Right atrium auricular region (tissue), 2 donors: ENCODE data around the gene EXOSC9. TPM values are rescaled to one million over a fixed set of nuclear protein-coding genes. Genes with fewer than 3 reads are reported as not detected.

ENCODE experiments used
- DNase-seq: peaks from one replicate; pipeline ENCODE4 v3.0.0-alpha.2; 2019; ENCODE audit warnings: low spot score
- H3K27ac ChIP-seq, 2 donors: fragments of 200-600 bp; sonication (generic); 1 replicate in 1 of 2; 2 replicates in 1 of 2; pipeline ENCODE4 v1.5.1; 2016 to 2019
- H3K27me3 ChIP-seq, 2 donors: fragments of 200-600 bp; sonication (generic); one replicate each; pipeline versions ENCODE4 v1.5.1 to v1.6.0; 2017 to 2019
- H3K36me3 ChIP-seq: fragments of 200-600 bp; sonication (generic); one replicate; pipeline ENCODE4 v1.5.1; 2016
- H3K4me1 ChIP-seq, 2 donors: fragments of 200-600 bp; sonication (generic); one replicate each; pipeline versions ENCODE4 v1.5.1 to v1.6.0; 2017 to 2019
- H3K4me3 ChIP-seq, 2 donors: fragments of 200-600 bp; sonication (generic); 1 replicate in 1 of 2; 2 replicates in 1 of 2; pipeline ENCODE4 v1.5.1; 2017 to 2019; ENCODE audit warnings: mild to moderate bottlenecking in 1 of 2, moderate library complexity in 1 of 2
- H3K9me3 ChIP-seq, 2 donors: fragments of 200-600 bp; sonication (generic); one replicate each; pipeline ENCODE4 v1.5.1; 2019
- CTCF ChIP-seq, 2 donors: fragments of 200-600 bp; sonication (generic); IDR thresholded peaks; one replicate each; pipeline ENCODE4 v1.5.1; 2019; ENCODE audit warnings: antibody characterized with exemption in 2 of 2
- total RNA-seq, 2 donors: library from RNA; depleted of rRNA; stranded (reverse); fragments of >200 nt; gene quantifications; one replicate each; pipeline ENCODE4 v1.1.0, GENCODE V29; 2016

Gene EXOSC9
- total RNA-seq, 2 donors from 2014 or later: 18.8 TPM

- TF ChIP-seq CTCF (IDR thresholded peaks at IDR 0.05): no peak
- peaks cover 0 to 6% of the 10 kb centered on the region in 2 donors for H3K4me1 ChIP-seq
- no peak overlapping the region for H3K27ac ChIP-seq
- H3K36me3 ChIP-seq: no peaks in the 10 kb centered on the region
- peak overlapping the region; percentile 37 to 44 for H3K4me3 ChIP-seq
- no peaks in the 10 kb centered on the region for H3K27me3 ChIP-seq
- no peaks in the 10 kb centered on the region for H3K9me3 ChIP-seq
- DNase-seq: no peak
Measured at GRCh38 chr4:121765368-121765705, 35.8 kb upstream of the EXOSC9 start.

- H3K4me1 ChIP-seq: peaks cover 0 to 6% of the 10 kb centered on the region in 2 donors
- H3K36me3 ChIP-seq: no peaks in the 10 kb centered on the region
- TF ChIP-seq CTCF (IDR thresholded peaks at IDR 0.05): no peak
- H3K9me3 ChIP-seq: no peaks in the 10 kb centered on the region
- no peaks in the 10 kb centered on the region for H3K27me3 ChIP-seq
- H3K27ac ChIP-seq: no peak overlapping the region
- DNase-seq: no peak
- H3K4me3 ChIP-seq: no peak overlapping the region
Measured at GRCh38 chr4:121765971-121766538, 35.1 kb upstream of the EXOSC9 start.

GRCh38 chr4:121767166-121767565 lies 34.0 kb upstream of the EXOSC9 start:
- no peak for TF ChIP-seq CTCF (IDR thresholded peaks at IDR 0.05)
- H3K27me3 ChIP-seq: no peaks in the 10 kb centered on the region
- H3K36me3 ChIP-seq: no peaks in the 10 kb centered on the region
- no peak overlapping the region for H3K4me3 ChIP-seq
- H3K27ac ChIP-seq: no peak overlapping the region
- no peaks in the 10 kb centered on the region for H3K9me3 ChIP-seq
- no peak for DNase-seq
- H3K4me1 ChIP-seq: peaks cover 0 to 6% of the 10 kb centered on the region in 2 donors

GRCh38 chr4:121769341-121769740 lies 31.8 kb upstream of the EXOSC9 start:
- DNase-seq: no peak
- Histone ChIP-seq H3K27me3 (no peaks in the 10 kb centered on the region), H3K9me3 (no peaks in the 10 kb centered on the region), H3K4me1 (peaks cover 0 to 5% of the 10 kb centered on the region in 2 donors), H3K36me3 (no peaks in the 10 kb centered on the region), H3K27ac (no peak overlapping the region), H3K4me3 (no peak overlapping the region)
- no peak for TF ChIP-seq CTCF (IDR thresholded peaks at IDR 0.05)

GRCh38 chr4:121771869-121772268 lies 29.3 kb upstream of the EXOSC9 start:
- H3K9me3 ChIP-seq: no peaks in the 10 kb centered on the region
- H3K27ac ChIP-seq: no peak overlapping the region
- DNase-seq: no peak
- no peak overlapping the region for H3K4me3 ChIP-seq
- H3K27me3 ChIP-seq: no peaks in the 10 kb centered on the region
- no peaks in the 10 kb centered on the region for H3K4me1 ChIP-seq
- no peak for TF ChIP-seq CTCF (IDR thresholded peaks at IDR 0.05)
- no peaks in the 10 kb centered on the region for H3K36me3 ChIP-seq

- Histone ChIP-seq H3K4me3 (no peak overlapping the region), H3K27me3 (no peaks in the 10 kb centered on the region), H3K4me1 (no peaks in the 10 kb centered on the region), H3K27ac (no peak overlapping the region), H3K9me3 (no peaks in the 10 kb centered on the region), H3K36me3 (no peaks in the 10 kb centered on the region)
- TF ChIP-seq CTCF (IDR thresholded peaks at IDR 0.05): no peak
- DNase-seq: no peak
Measured at GRCh38 chr4:121773883-121774282, 27.2 kb upstream of the EXOSC9 start.
